ENCODE measurements around the gene SPSB1.

The SPSB1 gene

DNA sequence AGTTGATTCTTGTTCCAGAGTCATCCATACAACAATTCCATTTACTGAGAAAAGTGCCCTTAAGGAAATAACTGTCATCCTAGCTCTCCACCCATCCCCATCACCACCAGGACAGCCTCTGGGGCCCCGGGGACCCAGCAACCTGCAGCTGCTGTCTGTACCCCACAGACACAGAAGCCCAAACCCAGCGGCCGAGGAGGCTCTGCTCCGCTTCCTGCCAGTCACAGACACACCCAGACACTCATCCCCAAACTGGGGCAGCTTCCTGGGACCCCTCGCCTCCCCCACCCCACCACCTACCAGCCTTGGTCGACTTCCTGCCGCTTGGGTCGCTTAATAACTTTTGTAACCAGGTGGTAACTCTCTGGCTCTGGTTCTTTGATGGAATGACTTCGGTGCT lies 125.0 kb downstream of the SPSB1 start:
- no peak overlapping the region for H3K4me3 ChIP-seq (ENCODE audit: control insufficient read depth, low read depth, low read length)
- no peak for DNase-seq (ENCODE audit: low read depth)
- TF ChIP-seq, protein P1, sequence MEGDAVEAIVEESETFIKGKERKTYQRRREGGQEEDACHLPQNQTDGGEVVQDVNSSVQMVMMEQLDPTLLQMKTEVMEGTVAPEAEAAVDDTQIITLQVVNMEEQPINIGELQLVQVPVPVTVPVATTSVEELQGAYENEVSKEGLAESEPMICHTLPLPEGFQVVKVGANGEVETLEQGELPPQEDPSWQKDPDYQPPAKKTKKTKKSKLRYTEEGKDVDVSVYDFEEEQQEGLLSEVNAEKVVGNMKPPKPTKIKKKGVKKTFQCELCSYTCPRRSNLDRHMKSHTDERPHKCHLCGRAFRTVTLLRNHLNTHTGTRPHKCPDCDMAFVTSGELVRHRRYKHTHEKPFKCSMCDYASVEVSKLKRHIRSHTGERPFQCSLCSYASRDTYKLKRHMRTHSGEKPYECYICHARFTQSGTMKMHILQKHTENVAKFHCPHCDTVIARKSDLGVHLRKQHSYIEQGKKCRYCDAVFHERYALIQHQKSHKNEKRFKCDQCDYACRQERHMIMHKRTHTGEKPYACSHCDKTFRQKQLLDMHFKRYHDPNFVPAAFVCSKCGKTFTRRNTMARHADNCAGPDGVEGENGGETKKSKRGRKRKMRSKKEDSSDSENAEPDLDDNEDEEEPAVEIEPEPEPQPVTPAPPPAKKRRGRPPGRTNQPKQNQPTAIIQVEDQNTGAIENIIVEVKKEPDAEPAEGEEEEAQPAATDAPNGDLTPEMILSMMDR (conservative IDR thresholded peaks at IDR 0.05; ENCODE audit: control insufficient read depth, insufficient read depth, low read depth, low read length): no peak

DNA sequence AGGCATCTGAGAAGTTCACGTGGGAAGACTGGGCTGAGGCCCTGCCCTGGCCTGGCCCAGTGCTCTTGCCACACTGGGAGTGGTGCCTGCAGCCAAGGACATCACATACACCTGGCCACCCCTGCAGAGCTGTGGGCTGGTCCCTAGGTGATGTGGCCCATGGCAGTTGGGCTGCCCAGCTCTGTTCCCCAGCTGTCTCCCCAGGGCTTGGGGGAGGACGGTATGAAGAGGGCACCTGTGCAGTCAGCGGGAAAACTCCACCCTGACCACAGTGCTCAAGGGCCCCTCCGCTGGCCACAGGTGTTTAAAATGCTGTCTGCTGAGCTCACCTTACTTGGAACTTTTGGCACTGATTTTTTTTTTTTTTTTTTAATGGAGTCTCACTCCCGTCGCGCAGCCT lies 126.2 kb downstream of the SPSB1 start:
- TF ChIP-seq, protein P1 (conservative IDR thresholded peaks at IDR 0.05; ENCODE audit: control insufficient read depth, insufficient read depth, low read depth, low read length): no peak
- H3K4me3 ChIP-seq (ENCODE audit: control insufficient read depth, low read depth, low read length): no peak overlapping the region
- DNase-seq (ENCODE audit: low read depth): no peak

Measured in fibroblast of mammary gland (primary cell).